ENCODE results near the gene SLC43A3.

SLC43A3 gene

DNA sequence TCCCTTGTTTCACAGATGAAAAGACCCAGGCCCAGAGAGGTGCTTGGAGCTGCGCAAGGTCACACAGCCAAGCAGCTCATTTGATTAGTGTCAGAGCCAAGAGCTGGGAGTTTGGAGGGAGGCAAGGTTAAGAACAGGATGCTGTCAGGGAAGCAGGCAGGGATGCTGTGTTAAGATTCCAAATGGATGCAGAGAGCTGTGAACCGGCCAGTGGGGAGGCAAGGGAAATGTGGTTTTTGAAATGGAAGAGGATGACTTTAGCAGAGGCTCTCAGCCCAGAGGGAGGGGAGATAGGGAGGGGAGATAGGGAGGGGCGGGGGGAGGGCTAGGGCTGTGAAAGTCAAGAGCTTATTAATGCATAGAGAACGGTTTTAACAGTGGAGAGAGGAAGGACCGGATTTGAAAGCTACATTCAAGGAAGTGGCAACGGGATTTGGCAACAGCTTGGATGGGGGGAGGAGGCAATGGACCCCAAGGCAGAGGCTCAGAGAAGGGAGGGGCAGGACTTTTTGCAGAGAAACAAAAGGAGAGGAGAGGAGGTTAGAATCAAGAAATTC, 46.4 kb upstream of the SLC43A3 start:
- no peak for TF ChIP-seq CTCF (IDR thresholded peaks at IDR 0.05; ENCODE audit: insufficient read depth, missing control alignments)
- FAIRE-seq (no peak), DNase-seq (ENCODE audit: insufficient read length, low spot score) (no peak)

DNA sequence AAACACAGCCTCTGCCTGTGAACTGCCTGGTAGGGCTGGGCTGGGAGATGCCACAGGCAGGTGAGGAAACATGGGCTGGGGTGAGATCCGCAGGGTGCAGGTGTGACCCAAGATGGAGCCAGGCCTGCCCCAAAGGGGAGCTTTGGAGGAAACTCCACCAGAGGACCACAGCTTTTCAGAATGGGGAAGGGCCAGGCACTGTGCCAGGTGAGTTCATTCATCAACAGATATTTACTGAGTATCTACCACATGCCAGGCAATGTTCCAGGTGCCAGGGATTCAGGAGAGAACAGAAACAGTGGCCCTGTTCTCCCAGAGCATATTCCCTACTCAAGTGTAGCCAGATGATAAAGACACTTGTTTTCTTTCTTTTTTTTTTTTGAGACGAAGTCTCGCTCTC, 44.6 kb upstream of the SLC43A3 start:
- DNase-seq (ENCODE audit: insufficient read length, low spot score) (no peak), FAIRE-seq (no peak)
- TF ChIP-seq CTCF (IDR thresholded peaks at IDR 0.05; ENCODE audit: insufficient read depth, missing control alignments), result no peak

GRCh38 chr11:57469268-57469667, 42.3 kb upstream of the SLC43A3 start:
- FAIRE-seq (no peak), DNase-seq (ENCODE audit: insufficient read length, low spot score) (no peak)
- no peak for TF ChIP-seq CTCF (IDR thresholded peaks at IDR 0.05; ENCODE audit: insufficient read depth, missing control alignments)

DNA sequence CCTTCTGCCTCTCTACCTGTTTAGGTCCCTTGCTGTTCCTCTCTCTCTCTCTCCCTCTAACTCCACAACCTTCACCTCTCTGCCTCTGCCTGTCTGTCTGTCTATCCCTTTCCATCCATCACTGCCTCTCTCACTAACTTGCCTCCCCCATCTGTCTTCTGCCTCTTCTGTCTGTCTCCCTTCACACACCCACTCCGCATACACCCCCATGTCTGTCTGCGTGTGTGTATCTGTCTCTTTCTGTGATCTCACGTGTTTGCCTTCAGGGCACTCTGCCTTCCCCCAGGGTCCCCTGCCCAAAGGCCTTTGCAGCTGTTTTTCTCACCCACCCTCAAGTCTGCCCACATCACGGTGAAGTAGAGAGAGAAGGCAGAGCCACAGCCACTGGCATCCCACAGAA, 41.4 kb upstream of the SLC43A3 start:
- FAIRE-seq, result no peak
- no peak for DNase-seq (ENCODE audit: insufficient read length, low spot score)
- no peak for TF ChIP-seq CTCF (IDR thresholded peaks at IDR 0.05; ENCODE audit: insufficient read depth, missing control alignments)

DNA sequence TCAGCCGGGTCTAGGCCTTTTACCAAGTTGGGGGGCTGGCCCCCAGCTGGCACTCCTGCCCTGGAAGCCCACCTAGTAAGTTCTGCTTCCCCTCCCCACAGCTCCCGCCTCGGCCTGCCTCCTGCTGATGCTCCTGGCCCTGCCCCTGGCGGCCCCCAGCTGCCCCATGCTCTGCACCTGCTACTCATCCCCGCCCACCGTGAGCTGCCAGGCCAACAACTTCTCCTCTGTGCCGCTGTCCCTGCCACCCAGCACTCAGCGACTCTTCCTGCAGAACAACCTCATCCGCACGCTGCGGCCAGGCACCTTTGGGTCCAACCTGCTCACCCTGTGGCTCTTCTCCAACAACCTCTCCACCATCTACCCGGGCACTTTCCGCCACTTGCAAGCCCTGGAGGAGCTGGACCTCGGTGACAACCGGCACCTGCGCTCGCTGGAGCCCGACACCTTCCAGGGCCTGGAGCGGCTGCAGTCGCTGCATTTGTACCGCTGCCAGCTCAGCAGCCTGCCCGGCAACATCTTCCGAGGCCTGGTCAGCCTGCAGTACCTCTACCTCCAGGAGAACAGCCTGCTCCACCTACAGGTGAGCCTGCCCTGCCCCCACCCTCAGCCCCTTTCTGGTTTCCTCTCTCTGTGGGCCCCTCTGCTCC, 40.7 kb upstream of the SLC43A3 start:
- FAIRE-seq, result no peak
- TF ChIP-seq CTCF (IDR thresholded peaks at IDR 0.05; ENCODE audit: insufficient read depth, missing control alignments), result no peak
- DNase-seq (ENCODE audit: insufficient read length, low spot score), result no peak

DNA sequence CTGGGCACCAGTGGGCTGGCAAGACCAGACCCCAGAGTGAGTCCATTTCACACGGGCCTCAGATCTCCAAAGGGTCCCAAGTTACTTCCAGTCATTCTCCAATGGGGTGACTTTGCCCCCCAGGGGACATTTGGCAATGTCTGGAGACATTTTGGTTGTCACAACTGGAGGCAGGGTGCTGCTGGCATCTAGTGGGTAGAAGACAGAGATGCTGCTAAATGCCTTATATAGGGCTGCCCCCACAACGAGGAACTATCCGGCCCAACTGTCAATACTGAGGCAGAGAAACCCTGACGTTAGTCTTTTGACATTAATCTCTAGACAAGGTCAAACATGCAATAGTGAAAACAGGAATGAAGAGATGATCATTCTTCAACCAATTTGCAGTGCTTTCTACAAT, 39.8 kb upstream of the SLC43A3 start:
- DNase-seq (ENCODE audit: insufficient read length, low spot score) (no peak), FAIRE-seq (no peak)
- TF ChIP-seq CTCF (IDR thresholded peaks at IDR 0.05; ENCODE audit: insufficient read depth, missing control alignments), result no peak

GRCh38 chr11:57464539-57465181, 37.7 kb upstream of the SLC43A3 start:
- TF ChIP-seq CTCF (IDR thresholded peaks at IDR 0.05; ENCODE audit: insufficient read depth, missing control alignments), result no peak
- DNase-seq (ENCODE audit: insufficient read length, low spot score) (no peak), FAIRE-seq (no peak)
